ENCODE results near the gene XIRP1.

XIRP1 gene

GRCh38 chr3:39192490-39193092 is at the start of gene XIRP1:
XIRP1 (minus strand) TSS chr3:39192595; CDS start chr3:39189445, 3,150 bp downstream.
- Histone ChIP-seq H3K27ac (ENCODE audit: low read length) (no peak within 1 kb of the TSS), H3K4me2 (ENCODE audit: low read length) (no peak within 1 kb of the TSS), H3K4me3 (ENCODE audit: low read length) (no peak within 1 kb of the TSS), H3K9ac (ENCODE audit: low read length) (no peak within 1 kb of the TSS), H3K9me3 (ENCODE audit: insufficient read depth, low read length) (no peaks in the 10 kb centered on the region), H3K27me3 (ENCODE audit: low read depth, low read length) (peaks cover 30% of the 10 kb centered on the region), H3K36me3 (replicated peaks; ENCODE audit: low read depth, low read length) (no peaks in the 10 kb centered on the region), H3K4me1 (ENCODE audit: low read length) (peaks cover 6% of the 10 kb centered on the region; the same call in 1 of the 2 replicates), H4K20me1 (ENCODE audit: insufficient read depth, low read length) (no peaks in the 10 kb centered on the region), H2AFZ (ENCODE audit: low read depth, low read length) (no peak within 1 kb of the TSS), H3K79me2 (ENCODE audit: low read length) (no peaks in the 10 kb centered on the region)
- TF ChIP-seq, protein P1, sequence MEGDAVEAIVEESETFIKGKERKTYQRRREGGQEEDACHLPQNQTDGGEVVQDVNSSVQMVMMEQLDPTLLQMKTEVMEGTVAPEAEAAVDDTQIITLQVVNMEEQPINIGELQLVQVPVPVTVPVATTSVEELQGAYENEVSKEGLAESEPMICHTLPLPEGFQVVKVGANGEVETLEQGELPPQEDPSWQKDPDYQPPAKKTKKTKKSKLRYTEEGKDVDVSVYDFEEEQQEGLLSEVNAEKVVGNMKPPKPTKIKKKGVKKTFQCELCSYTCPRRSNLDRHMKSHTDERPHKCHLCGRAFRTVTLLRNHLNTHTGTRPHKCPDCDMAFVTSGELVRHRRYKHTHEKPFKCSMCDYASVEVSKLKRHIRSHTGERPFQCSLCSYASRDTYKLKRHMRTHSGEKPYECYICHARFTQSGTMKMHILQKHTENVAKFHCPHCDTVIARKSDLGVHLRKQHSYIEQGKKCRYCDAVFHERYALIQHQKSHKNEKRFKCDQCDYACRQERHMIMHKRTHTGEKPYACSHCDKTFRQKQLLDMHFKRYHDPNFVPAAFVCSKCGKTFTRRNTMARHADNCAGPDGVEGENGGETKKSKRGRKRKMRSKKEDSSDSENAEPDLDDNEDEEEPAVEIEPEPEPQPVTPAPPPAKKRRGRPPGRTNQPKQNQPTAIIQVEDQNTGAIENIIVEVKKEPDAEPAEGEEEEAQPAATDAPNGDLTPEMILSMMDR (IDR thresholded peaks at IDR 0.05; ENCODE audit: low read depth, low read length): no peak
- no peak for TF ChIP-seq EZH2phosphoT487 (IDR thresholded peaks at IDR 0.05; ENCODE audit: low read depth)

DNA sequence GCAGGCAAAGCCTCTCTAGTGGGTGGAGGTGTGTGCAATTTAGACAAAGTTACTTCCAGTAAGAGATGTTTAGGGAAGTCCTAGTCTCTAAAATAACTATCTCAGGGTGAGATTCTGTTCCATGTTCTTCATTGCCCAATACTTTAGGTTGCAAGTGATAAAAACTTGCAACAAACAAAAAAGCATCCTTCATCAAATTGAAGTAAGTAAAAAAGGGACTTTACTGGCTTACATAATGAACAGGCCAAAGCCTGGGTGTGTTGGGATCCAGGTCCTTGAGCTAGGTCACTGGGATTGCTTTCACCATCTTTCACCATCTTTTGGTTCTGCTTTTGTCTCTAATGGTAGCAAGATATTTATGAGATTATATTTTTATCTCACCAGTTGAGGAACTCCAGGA is 49.2 kb upstream of the XIRP1 start:
- Histone ChIP-seq H2AFZ (ENCODE audit: low read depth, low read length) (no peak overlapping the region), H3K9ac (ENCODE audit: low read length) (no peak overlapping the region), H3K9me3 (ENCODE audit: insufficient read depth, low read length) (no peaks in the 10 kb centered on the region), H3K4me3 (ENCODE audit: low read length) (no peak overlapping the region), H3K27me3 (ENCODE audit: low read depth, low read length) (peaks cover 22% of the 10 kb centered on the region; the same call in 1 of the 2 replicates), H4K20me1 (ENCODE audit: insufficient read depth, low read length) (no peaks in the 10 kb centered on the region), H3K4me1 (ENCODE audit: low read length) (no peaks in the 10 kb centered on the region), H3K27ac (ENCODE audit: low read length) (no peak overlapping the region), H3K4me2 (ENCODE audit: low read length) (no peak overlapping the region), H3K36me3 (replicated peaks; ENCODE audit: low read depth, low read length) (no peaks in the 10 kb centered on the region), H3K79me2 (ENCODE audit: low read length) (no peaks in the 10 kb centered on the region)
- TF ChIP-seq EZH2phosphoT487 (IDR thresholded peaks at IDR 0.05; ENCODE audit: low read depth): no peak

GRCh38 chr3:39237027-39237426 is 44.6 kb upstream of the XIRP1 start:
- Histone ChIP-seq H4K20me1 (ENCODE audit: insufficient read depth, low read length) (no peaks in the 10 kb centered on the region), H3K27ac (ENCODE audit: low read length) (no peak overlapping the region), H3K9me3 (ENCODE audit: insufficient read depth, low read length) (no peaks in the 10 kb centered on the region), H3K4me1 (ENCODE audit: low read length) (no peaks in the 10 kb centered on the region), H3K27me3 (ENCODE audit: low read depth, low read length) (peaks cover 52% of the 10 kb centered on the region), H2AFZ (ENCODE audit: low read depth, low read length) (no peak overlapping the region), H3K4me2 (ENCODE audit: low read length) (no peak overlapping the region), H3K4me3 (ENCODE audit: low read length) (no peak overlapping the region), H3K36me3 (replicated peaks; ENCODE audit: low read depth, low read length) (no peaks in the 10 kb centered on the region), H3K9ac (ENCODE audit: low read length) (no peak overlapping the region), H3K79me2 (ENCODE audit: low read length) (no peaks in the 10 kb centered on the region)
- TF ChIP-seq, protein P1 (IDR thresholded peaks at IDR 0.05; ENCODE audit: low read depth, low read length): no peak
- TF ChIP-seq EZH2phosphoT487 (IDR thresholded peaks at IDR 0.05; ENCODE audit: low read depth): no peak

- Histone ChIP-seq H3K9me3 (ENCODE audit: insufficient read depth, low read length) (no peaks in the 10 kb centered on the region), H4K20me1 (ENCODE audit: insufficient read depth, low read length) (no peaks in the 10 kb centered on the region), H3K27me3 (ENCODE audit: low read depth, low read length) (peaks cover 49% of the 10 kb centered on the region), H3K79me2 (ENCODE audit: low read length) (no peaks in the 10 kb centered on the region), H3K36me3 (replicated peaks; ENCODE audit: low read depth, low read length) (no peaks in the 10 kb centered on the region), H3K27ac (ENCODE audit: low read length) (no peak overlapping the region), H3K4me1 (ENCODE audit: low read length) (no peaks in the 10 kb centered on the region), H3K4me2 (ENCODE audit: low read length) (no peak overlapping the region), H3K9ac (ENCODE audit: low read length) (no peak overlapping the region), H3K4me3 (ENCODE audit: low read length) (no peak overlapping the region), H2AFZ (ENCODE audit: low read depth, low read length) (no peak overlapping the region)
- TF ChIP-seq, protein P1 (IDR thresholded peaks at IDR 0.05; ENCODE audit: low read depth, low read length): no peak
- no peak for TF ChIP-seq EZH2phosphoT487 (IDR thresholded peaks at IDR 0.05; ENCODE audit: low read depth)
Measured at GRCh38 chr3:39234651-39235050, 42.3 kb upstream of the XIRP1 start.

All from OCI-LY3 (cell line).